OCI-LY7 (cell line): ENCODE measurements around the gene PAK6.

Experiments
- CTCF ChIP-seq: fragments of 200-600 bp; sonication (generic); conservative IDR thresholded peaks from 2 replicates; pipeline ENCODE4 v1.5.1; 2014; ENCODE audit warnings: mild to moderate bottlenecking, antibody characterized with exemption, low read length, moderate library complexity, mixed read lengths
- EZH2phosphoT487 ChIP-seq: fragments of 200-600 bp; sonication (generic); IDR thresholded peaks from 2 replicates; pipeline ENCODE4 v1.6.1; 2018; ENCODE audit warnings: low read depth, borderline replicate concordance, mild to moderate bottlenecking, mixed run types, antibody characterized with exemption, low read length, moderate library complexity, mixed read lengths

GRCh38 chr15:40314723-40315276 is 75.9 kb downstream of the PAK6 start:
- TF ChIP-seq CTCF: no peak
- TF ChIP-seq EZH2phosphoT487: no peak
